Hepatocyte (in vitro differentiated cells): ENCODE data around the gene CEP128. TPM values are rescaled to one million over a fixed set of nuclear protein-coding genes. Genes with fewer than 3 reads are reported as not detected.

Experiments
- DNase-seq: peaks from one replicate; pipeline ENCODE4 v3.0.0-alpha.2; 2016; ENCODE audit warnings: low spot score
- H2AFZ ChIP-seq: fragments of 200-600 bp; sonication (generic); 2 replicates; pipeline ENCODE4 v1.6.0; 2016; ENCODE audit warnings: antibody characterized with exemption, mild to moderate bottlenecking
- H3K27ac ChIP-seq: fragments of 200-600 bp; sonication (generic); 2 replicates; pipeline ENCODE4 v1.5.1; 2016; ENCODE audit warnings: mild to moderate bottlenecking
- H3K27me3 ChIP-seq: fragments of 200-600 bp; sonication (generic); 2 replicates; pipeline ENCODE4 v1.6.1; 2016
- H3K36me3 ChIP-seq: fragments of 200-600 bp; sonication (generic); replicated peaks from 2 replicates; pipeline ENCODE4 v1.5.1; 2016; ENCODE audit warnings: low read depth; ENCODE audit not compliant: insufficient read depth
- H3K4me1 ChIP-seq: fragments of 200-600 bp; sonication (generic); 2 replicates; pipeline ENCODE4 v1.5.1; 2016; ENCODE audit warnings: mild to moderate bottlenecking, moderate library complexity; ENCODE audit not compliant: insufficient read depth
- H3K4me2 ChIP-seq: fragments of 200-600 bp; sonication (generic); 2 replicates; pipeline ENCODE4 v1.6.0; 2016
- H3K4me3 ChIP-seq: fragments of 200-600 bp; sonication (generic); 2 replicates; pipeline ENCODE4 v1.5.1; 2016; ENCODE audit warnings: mild to moderate bottlenecking
- H3K79me2 ChIP-seq: fragments of 200-600 bp; sonication (generic); 2 replicates; pipeline ENCODE4 v1.6.0; 2017; ENCODE audit warnings: mild to moderate bottlenecking
- H3K9me2 ChIP-seq: fragments of 200-600 bp; sonication (generic); replicated peaks from 2 replicates; pipeline ENCODE4 v1.6.0; 2017; ENCODE audit warnings: mild to moderate bottlenecking; ENCODE audit not compliant: insufficient read depth
- H3K9me3 ChIP-seq: fragments of 200-600 bp; sonication (generic); 2 replicates; pipeline ENCODE4 v1.5.1; 2016; ENCODE audit warnings: low read depth, mild to moderate bottlenecking
- H4K20me1 ChIP-seq: fragments of 200-600 bp; sonication (generic); 2 replicates; pipeline ENCODE4 v1.6.0; 2016; ENCODE audit warnings: mild to moderate bottlenecking; ENCODE audit not compliant: insufficient read depth, poor library complexity, severe bottlenecking
- EZH2 ChIP-seq: fragments of 200-600 bp; sonication (generic); IDR thresholded peaks from 2 replicates; pipeline ENCODE4 v1.6.1; 2016; ENCODE audit warnings: antibody characterized with exemption, mild to moderate bottlenecking, borderline replicate concordance
- EZH2phosphoT487 ChIP-seq: fragments of 200-600 bp; sonication (generic); IDR thresholded peaks from one replicate; pipeline ENCODE4 v1.6.1; 2018; ENCODE audit warnings: antibody characterized with exemption, mild to moderate bottlenecking, low read depth, moderate library complexity; ENCODE audit not compliant: unreplicated experiment, severe bottlenecking
- WGBS: methylation state at CpG from one replicate; pipeline ENCODE4 v1.1.6; 2016; ENCODE audit warnings: low lambda C conversion rate; ENCODE audit errors: missing lambda C conversion rate; 5-methylcytosine and 5-hydroxymethylcytosine counted together
- polyA plus RNA-seq: library from polyadenylated mRNA; unstranded; fragments of >200 nt; fragmentation: Nextera tagmentation; extraction: Ambion mirVana; gene quantifications from 2 replicates; pipeline ENCODE4 v1.2.1, GENCODE V29; 2016
- total RNA-seq: library from RNA; depleted of rRNA; stranded (reverse); fragments of >200 nt; gene quantifications from 2 replicates; pipeline ENCODE4 v1.2.3, GENCODE V29; 2014
- TF ChIP-seq, protein P1 (sequence below): fragments of 200-600 bp; sonication (generic); IDR thresholded peaks from 2 replicates; pipeline ENCODE4 v1.5.1; 2016; ENCODE audit warnings: antibody characterized with exemption, mild to moderate bottlenecking; ENCODE audit not compliant: poor library complexity

Gene CEP128
- total and polyA plus RNA-seq, 2 experiments from 2014 or later, result 1.4 to 3.6 TPM

GRCh38 chr14:80839743-80840142, 101.8 kb downstream of the CEP128 start:
- WGBS, result 69% methylated on average over 3 of the region's 3 CpGs
- no peak overlapping the region for H3K27ac ChIP-seq

DNA sequence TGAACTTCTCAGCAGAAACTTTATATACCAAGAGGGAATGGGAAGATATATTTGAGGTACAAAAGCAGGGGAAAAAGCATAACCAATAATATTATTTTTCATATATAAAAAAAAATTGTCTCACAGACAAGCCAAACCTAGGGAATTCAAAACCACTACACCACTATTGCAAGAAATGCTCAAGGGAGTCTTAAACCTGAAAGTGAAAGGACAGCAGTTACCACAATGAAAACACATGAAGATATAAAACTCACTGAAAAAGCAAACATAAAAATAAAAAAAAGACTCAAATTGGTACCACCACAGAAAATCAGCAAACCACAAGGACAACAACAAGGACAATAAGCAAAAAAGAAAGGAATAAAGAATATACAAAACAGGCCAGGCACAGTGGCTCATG, 131.9 kb downstream of the CEP128 start:
- H2AFZ ChIP-seq, result no peak overlapping the region
- no peaks in the 10 kb centered on the region for H3K9me3 ChIP-seq
- DNase-seq, result no peak
- H3K79me2 ChIP-seq, result no peaks in the 10 kb centered on the region
- H3K4me2 ChIP-seq, result no peak overlapping the region
- no peaks in the 10 kb centered on the region for H3K9me2 ChIP-seq
- H3K4me1 ChIP-seq, result no peaks in the 10 kb centered on the region
- no peak for TF ChIP-seq EZH2
- TF ChIP-seq EZH2phosphoT487, result no peak
- TF ChIP-seq, protein P1, sequence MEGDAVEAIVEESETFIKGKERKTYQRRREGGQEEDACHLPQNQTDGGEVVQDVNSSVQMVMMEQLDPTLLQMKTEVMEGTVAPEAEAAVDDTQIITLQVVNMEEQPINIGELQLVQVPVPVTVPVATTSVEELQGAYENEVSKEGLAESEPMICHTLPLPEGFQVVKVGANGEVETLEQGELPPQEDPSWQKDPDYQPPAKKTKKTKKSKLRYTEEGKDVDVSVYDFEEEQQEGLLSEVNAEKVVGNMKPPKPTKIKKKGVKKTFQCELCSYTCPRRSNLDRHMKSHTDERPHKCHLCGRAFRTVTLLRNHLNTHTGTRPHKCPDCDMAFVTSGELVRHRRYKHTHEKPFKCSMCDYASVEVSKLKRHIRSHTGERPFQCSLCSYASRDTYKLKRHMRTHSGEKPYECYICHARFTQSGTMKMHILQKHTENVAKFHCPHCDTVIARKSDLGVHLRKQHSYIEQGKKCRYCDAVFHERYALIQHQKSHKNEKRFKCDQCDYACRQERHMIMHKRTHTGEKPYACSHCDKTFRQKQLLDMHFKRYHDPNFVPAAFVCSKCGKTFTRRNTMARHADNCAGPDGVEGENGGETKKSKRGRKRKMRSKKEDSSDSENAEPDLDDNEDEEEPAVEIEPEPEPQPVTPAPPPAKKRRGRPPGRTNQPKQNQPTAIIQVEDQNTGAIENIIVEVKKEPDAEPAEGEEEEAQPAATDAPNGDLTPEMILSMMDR, result no peak
- H3K27me3 ChIP-seq, result no peaks in the 10 kb centered on the region
- no peak overlapping the region for H3K4me3 ChIP-seq
- no peak overlapping the region for H3K27ac ChIP-seq
- no peaks in the 10 kb centered on the region for H4K20me1 ChIP-seq
- no peaks in the 10 kb centered on the region for H3K36me3 ChIP-seq

More at GRCh38 chr14:80839743-80840142, 101.8 kb downstream of the CEP128 start:
- H3K79me2 ChIP-seq, result no peaks in the 10 kb centered on the region
- H4K20me1 ChIP-seq, result no peaks in the 10 kb centered on the region
- H3K9me2 ChIP-seq, result no peaks in the 10 kb centered on the region
- H3K27me3 ChIP-seq, result no peaks in the 10 kb centered on the region
- H3K4me3 ChIP-seq, result no peak overlapping the region
- H3K4me1 ChIP-seq, result no peaks in the 10 kb centered on the region
- no peaks in the 10 kb centered on the region for H3K36me3 ChIP-seq
- TF ChIP-seq EZH2phosphoT487 (no peak), EZH2 (no peak)
- TF ChIP-seq, protein P1, result no peak
- no peak overlapping the region for H3K4me2 ChIP-seq
- no peaks in the 10 kb centered on the region for H3K9me3 ChIP-seq
- H2AFZ ChIP-seq, result no peak overlapping the region
- no peak for DNase-seq

GRCh38 chr14:80805136-80805535, 136.4 kb downstream of the CEP128 start:
- Histone ChIP-seq H3K36me3 (no peaks in the 10 kb centered on the region), H3K4me2 (no peak overlapping the region), H3K9me3 (no peaks in the 10 kb centered on the region), H4K20me1 (no peaks in the 10 kb centered on the region), H2AFZ (no peak overlapping the region), H3K79me2 (no peaks in the 10 kb centered on the region), H3K4me3 (no peak overlapping the region), H3K27me3 (no peaks in the 10 kb centered on the region), H3K4me1 (no peaks in the 10 kb centered on the region), H3K9me2 (no peaks in the 10 kb centered on the region), H3K27ac (no peak overlapping the region)
- TF ChIP-seq, protein P1, result no peak
- TF ChIP-seq EZH2phosphoT487, result no peak
- no peak for TF ChIP-seq EZH2
- WGBS, result 92% methylated on average over 1 of the region's 1 CpG
- DNase-seq, result no peak

DNA sequence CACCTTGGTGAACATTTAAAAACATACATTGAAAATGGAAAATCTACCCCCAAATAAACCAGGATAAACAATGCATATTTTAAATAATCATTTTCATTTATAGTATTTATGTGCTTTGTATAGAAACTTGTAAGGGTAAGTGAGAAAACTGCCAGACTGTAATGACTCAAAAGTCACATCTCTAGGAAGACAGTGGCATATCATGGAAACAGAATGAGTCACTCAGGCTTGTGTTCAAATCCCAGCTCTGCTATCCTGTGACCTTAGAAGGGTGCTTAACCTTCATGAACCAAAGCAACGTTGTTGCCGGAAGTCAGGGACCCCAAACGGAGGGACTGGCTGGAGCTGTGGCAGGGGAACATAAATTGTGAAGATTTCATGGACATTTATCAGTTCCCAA, 142.7 kb downstream of the CEP128 start:
- WGBS, result 97% methylated on average over 3 of the region's 3 CpGs
- Histone ChIP-seq H3K27ac (no peak overlapping the region), H2AFZ (no peak overlapping the region), H3K9me3 (no peaks in the 10 kb centered on the region), H3K27me3 (no peaks in the 10 kb centered on the region), H3K79me2 (no peaks in the 10 kb centered on the region), H3K4me2 (no peak overlapping the region), H3K9me2 (no peaks in the 10 kb centered on the region), H3K36me3 (no peaks in the 10 kb centered on the region), H3K4me3 (no peak overlapping the region), H3K4me1 (no peaks in the 10 kb centered on the region), H4K20me1 (no peaks in the 10 kb centered on the region)
- TF ChIP-seq EZH2phosphoT487 (no peak), EZH2 (no peak)
- TF ChIP-seq, protein P1, result no peak
- DNase-seq, result no peak
